Ovary (tissue), 3 donors: ENCODE results near the gene TUFT1.

Experiments used
- POLR2A ChIP-seq: fragments of 450-650 bp; IDR thresholded peaks from one replicate; pipeline ENCODE4 v1.6.1; 2017; ENCODE audit warnings: antibody characterized with exemption, mild to moderate bottlenecking, moderate library complexity
- TF ChIP-seq, protein P1 (sequence below), 3 donors: fragments of 450-650 bp in 2 of 3; fragments of 200-600 bp in 1 of 3; IDR thresholded peaks; one replicate each; pipeline versions ENCODE4 v1.5.1 to v1.8.0; 2016 to 2022; ENCODE audit warnings: antibody characterized with exemption in 3 of 3, mild to moderate bottlenecking in 1 of 3
- donor health status: DM: no; HTN: no; CAD: no.

GRCh38 chr1:151585622-151586021, 45.5 kb downstream of the TUFT1 start:
- TF ChIP-seq, protein P1, sequence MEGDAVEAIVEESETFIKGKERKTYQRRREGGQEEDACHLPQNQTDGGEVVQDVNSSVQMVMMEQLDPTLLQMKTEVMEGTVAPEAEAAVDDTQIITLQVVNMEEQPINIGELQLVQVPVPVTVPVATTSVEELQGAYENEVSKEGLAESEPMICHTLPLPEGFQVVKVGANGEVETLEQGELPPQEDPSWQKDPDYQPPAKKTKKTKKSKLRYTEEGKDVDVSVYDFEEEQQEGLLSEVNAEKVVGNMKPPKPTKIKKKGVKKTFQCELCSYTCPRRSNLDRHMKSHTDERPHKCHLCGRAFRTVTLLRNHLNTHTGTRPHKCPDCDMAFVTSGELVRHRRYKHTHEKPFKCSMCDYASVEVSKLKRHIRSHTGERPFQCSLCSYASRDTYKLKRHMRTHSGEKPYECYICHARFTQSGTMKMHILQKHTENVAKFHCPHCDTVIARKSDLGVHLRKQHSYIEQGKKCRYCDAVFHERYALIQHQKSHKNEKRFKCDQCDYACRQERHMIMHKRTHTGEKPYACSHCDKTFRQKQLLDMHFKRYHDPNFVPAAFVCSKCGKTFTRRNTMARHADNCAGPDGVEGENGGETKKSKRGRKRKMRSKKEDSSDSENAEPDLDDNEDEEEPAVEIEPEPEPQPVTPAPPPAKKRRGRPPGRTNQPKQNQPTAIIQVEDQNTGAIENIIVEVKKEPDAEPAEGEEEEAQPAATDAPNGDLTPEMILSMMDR (IDR thresholded peaks at IDR 0.05) = no peak
- TF ChIP-seq POLR2A = no peak
